ENCODE results near the gene METRN. TPM values are rescaled to one million over a fixed set of nuclear protein-coding genes. Genes with fewer than 3 reads are reported as not detected.
A peak's percentile ranks its signal among the peaks of the same experiment; 100 is the strongest.
"Not testable (repeated sequence)": the region's sequence is repeated elsewhere in the genome, so short reads cannot be mapped to it uniquely, and the experiment has no call there.

METRN gene
- total RNA-seq, 4 donors from 2014 or later, result 24.4 to 42.1 (median 33.3) TPM

DNA sequence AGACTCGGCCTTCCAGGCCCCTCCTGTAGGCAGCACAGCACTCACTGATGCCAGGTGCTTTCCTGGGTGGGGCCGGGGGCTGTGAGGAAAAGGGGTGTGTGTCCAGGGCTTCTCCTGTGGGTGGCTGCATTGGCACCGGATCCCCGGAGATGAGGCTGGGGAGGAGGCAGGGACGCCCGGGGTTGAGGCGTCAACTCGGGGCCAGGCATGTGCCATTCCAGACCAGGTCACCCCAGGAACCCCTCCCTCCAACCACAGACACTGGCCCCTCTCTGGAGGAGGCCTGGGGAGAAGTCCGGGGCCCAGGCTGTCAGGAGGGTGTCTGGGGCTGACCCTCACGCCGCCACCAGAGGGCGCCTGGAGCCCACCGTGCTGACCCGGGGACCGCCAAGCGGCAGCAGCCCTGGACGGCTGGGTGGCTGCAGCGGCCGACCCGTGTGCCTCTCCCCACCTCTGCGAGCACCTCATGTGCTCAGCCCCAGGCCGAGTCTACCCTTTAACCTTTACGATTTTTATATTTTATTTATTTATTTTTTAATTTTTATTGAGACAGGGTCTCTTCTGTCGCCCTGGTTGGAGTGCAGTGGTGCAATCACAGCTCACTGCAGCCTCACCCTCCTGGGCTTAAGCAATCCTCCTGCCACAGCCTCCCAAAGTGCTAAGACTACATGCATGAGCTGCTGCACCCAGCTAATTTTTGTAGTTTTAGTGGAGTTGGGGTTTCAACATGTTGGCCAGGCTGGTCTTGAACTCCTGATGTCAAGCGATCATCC, 3.2 kb upstream of the METRN start:
- TF ChIP-seq POLR2A (IDR thresholded peaks at IDR 0.05), result no peak
- TF ChIP-seq, protein P1, sequence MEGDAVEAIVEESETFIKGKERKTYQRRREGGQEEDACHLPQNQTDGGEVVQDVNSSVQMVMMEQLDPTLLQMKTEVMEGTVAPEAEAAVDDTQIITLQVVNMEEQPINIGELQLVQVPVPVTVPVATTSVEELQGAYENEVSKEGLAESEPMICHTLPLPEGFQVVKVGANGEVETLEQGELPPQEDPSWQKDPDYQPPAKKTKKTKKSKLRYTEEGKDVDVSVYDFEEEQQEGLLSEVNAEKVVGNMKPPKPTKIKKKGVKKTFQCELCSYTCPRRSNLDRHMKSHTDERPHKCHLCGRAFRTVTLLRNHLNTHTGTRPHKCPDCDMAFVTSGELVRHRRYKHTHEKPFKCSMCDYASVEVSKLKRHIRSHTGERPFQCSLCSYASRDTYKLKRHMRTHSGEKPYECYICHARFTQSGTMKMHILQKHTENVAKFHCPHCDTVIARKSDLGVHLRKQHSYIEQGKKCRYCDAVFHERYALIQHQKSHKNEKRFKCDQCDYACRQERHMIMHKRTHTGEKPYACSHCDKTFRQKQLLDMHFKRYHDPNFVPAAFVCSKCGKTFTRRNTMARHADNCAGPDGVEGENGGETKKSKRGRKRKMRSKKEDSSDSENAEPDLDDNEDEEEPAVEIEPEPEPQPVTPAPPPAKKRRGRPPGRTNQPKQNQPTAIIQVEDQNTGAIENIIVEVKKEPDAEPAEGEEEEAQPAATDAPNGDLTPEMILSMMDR (IDR thresholded peaks at IDR 0.05 in 4 of 5, conservative IDR thresholded peaks at IDR 0.05 in 1 of 5), result peak; percentile 73 to 95 (median 94)
- Histone ChIP-seq H3K4me3 (no peak overlapping the region), H3K27ac (no peak overlapping the region), H3K27me3 (peaks cover 43 to 45% (median 44%) of the 10 kb centered on the region in 3 donors), H3K36me3 (no peaks in the 10 kb centered on the region), H3K4me1 (peaks cover 11 to 14% of the 10 kb centered on the region in 2 donors), H3K9me3 (no peaks in the 10 kb centered on the region)
- in situ Hi-C loops (cut with MboI; ENCODE audit: low sequenced_read_pairs in 4 of 4), result no loop called here
- peak in 1 of 2 donors; percentile 46 for ATAC-seq
- intact Hi-C loops (cut with DNase I; ENCODE audit: low total_unique reads), result loop anchor here (1.0 kb wide), 2 partner anchors 30 to 74 kb away; no protein-coding TSS in a partner anchor
- DNase-seq, result peak; percentile 37 to 60

DNA sequence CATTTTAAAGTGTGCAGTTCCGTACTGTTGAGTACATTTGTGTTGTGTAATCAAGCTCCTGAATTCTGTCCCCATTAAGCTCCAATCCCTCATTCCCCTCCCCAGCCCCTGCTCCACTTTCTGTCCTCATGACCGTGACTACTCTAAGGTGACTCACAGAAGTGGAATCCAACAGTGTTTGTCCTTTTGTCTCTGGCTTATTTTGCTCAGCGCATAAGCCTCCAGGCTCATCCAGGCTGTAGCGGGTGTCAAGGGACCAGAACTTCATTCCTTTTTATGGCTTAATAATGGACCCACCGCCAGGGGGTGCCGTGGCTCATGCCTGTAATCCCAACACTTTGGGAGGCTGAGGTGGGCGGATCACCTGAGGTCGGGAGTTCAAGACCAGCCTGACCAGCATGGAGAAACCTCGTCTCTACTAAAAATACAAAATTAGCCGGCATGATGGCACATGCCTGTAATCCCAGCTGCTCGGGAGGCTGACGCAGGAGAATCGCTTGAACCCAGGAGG, 2.1 kb upstream of the METRN start:
- peaks cover 35 to 37% (median 37%) of the 10 kb centered on the region in 3 donors for H3K27me3 ChIP-seq
- not testable (repeated sequence) for H3K4me3 ChIP-seq

DNA sequence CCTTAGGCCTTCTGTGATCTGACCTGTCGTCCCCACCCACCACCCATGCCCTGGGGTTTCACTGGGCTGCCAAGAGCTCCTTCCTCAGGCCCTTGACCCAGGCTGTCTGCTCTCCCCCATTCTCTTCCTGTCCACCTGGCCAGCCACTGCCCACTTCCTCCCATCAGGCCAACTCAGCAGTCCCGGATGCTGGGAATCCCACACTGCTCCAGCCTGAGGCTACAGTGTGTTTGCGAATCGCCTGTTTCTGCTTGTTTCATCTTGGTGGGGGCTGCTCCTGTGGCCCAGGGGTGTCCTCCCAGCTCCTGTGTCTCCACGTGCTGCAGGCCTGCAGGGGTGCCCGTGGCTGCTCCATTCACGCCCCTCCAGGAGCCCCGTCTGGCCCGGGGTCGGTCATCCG, 839 bp upstream of the METRN start:
- H3K9me3 ChIP-seq, result no peaks in the 10 kb centered on the region
- in situ Hi-C loops (cut with MboI; ENCODE audit: low sequenced_read_pairs in 4 of 4), result no loop called here
- ATAC-seq, result no peak
- intact Hi-C loops (cut with DNase I; ENCODE audit: low total_unique reads), result no loop called here
- H3K4me3 ChIP-seq, result peak overlapping the region in 1 of 4 donors; percentile 46
- peaks cover 23 to 24% (median 24%) of the 10 kb centered on the region in 3 donors for H3K27me3 ChIP-seq
- TF ChIP-seq POLR2A (IDR thresholded peaks at IDR 0.05), result no peak
- TF ChIP-seq, protein P1 (IDR thresholded peaks at IDR 0.05 in 4 of 5, conservative IDR thresholded peaks at IDR 0.05 in 1 of 5), result no peak
- peaks cover 11 to 18% of the 10 kb centered on the region in 2 donors for H3K4me1 ChIP-seq
- H3K27ac ChIP-seq, result no peak overlapping the region
- DNase-seq, result no peak
- no peaks in the 10 kb centered on the region for H3K36me3 ChIP-seq

More for the DNA sequence above, 2.1 kb upstream of the METRN start:
- DNase-seq; H3K36me3 ChIP-seq; in situ Hi-C loops (cut with MboI; ENCODE audit: low sequenced_read_pairs in 4 of 4); H3K27ac ChIP-seq; ATAC-seq; H3K9me3 ChIP-seq; intact Hi-C loops (cut with DNase I; ENCODE audit: low total_unique reads): not testable (repeated sequence)
- TF ChIP-seq, protein P1 (IDR thresholded peaks at IDR 0.05 in 4 of 5, conservative IDR thresholded peaks at IDR 0.05 in 1 of 5), result peak in 2 of 5 experiments; percentile 25 to 28
- H3K4me1 ChIP-seq, result peaks cover 11 to 15% of the 10 kb centered on the region in 2 donors

DNA sequence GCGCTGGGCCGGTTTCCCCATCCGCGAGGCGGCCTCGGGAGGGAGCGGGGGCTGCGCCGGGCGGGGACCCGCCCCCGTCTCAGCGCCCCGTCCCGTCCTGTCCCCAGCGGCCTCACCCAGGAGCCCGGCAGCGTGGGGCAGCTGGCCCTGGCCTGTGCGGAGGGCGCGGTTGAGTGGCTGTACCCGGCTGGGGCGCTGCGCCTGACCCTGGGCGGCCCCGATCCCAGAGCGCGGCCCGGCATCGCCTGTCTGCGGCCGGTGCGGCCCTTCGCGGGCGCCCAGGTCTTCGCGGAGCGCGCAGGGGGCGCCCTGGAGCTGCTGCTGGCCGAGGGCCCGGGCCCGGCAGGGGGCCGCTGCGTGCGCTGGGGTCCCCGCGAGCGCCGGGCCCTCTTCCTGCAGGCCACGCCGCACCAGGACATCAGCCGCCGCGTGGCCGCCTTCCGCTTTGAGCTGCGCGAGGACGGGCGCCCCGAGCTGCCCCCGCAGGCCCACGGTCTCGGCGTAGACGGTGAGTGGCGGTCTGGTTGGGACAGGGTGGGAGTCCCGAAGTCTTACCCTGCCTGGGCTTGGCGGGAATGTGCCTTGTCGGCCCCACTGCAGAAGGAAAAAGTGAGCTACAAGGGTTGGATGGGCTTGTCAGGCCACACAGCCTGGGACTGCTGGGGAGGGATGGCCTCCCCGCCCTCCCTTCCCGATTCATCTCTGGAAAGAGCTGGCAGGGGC, 720 bp downstream of the METRN start:
- Histone ChIP-seq H3K4me3 (peak overlapping the region; percentile 64 to 86 (median 71)), H3K9me3 (no peaks in the 10 kb centered on the region), H3K27ac (no peak overlapping the region), H3K4me1 (peaks cover 19 to 33% of the 10 kb centered on the region in 2 donors), H3K27me3 (peaks cover 8 to 9% (median 9%) of the 10 kb centered on the region in 3 donors), H3K36me3 (no peaks in the 10 kb centered on the region)
- intact Hi-C loops (cut with DNase I; ENCODE audit: low total_unique reads) (no loop called here), in situ Hi-C loops (cut with MboI; ENCODE audit: low sequenced_read_pairs in 4 of 4) (no loop called here)
- ATAC-seq (peak; percentile 8 to 14), DNase-seq (no peak)
- no peak for TF ChIP-seq POLR2A (IDR thresholded peaks at IDR 0.05)
- TF ChIP-seq, protein P1 (IDR thresholded peaks at IDR 0.05 in 4 of 5, conservative IDR thresholded peaks at IDR 0.05 in 1 of 5), result no peak
